Nephron progenitor cell (in vitro differentiated cells): ENCODE results near the gene ZNF462.

Experiments used
- DNase-seq: peaks from one replicate; pipeline ENCODE4 v3.0.0; 2021
- H3K27ac Mint-ChIP-seq: 2 replicates; pipeline ENCODE4 v1.8.0; 2021; ENCODE audit warnings: mild to moderate bottlenecking, moderate library complexity, mixed read lengths
- H3K27me3 Mint-ChIP-seq: 2 replicates; pipeline ENCODE4 v1.8.0; 2021; ENCODE audit warnings: mild to moderate bottlenecking, low read depth, mixed read lengths; ENCODE audit not compliant: poor library complexity
- H3K36me3 Mint-ChIP-seq: 2 replicates; pipeline ENCODE4 v1.8.0; 2021; ENCODE audit warnings: low read depth, mixed read lengths
- H3K4me1 Mint-ChIP-seq: 2 replicates; pipeline ENCODE4 v1.8.0; 2021; ENCODE audit warnings: mixed read lengths
- H3K4me3 Mint-ChIP-seq: 2 replicates; pipeline ENCODE4 v1.8.0; 2021; ENCODE audit warnings: mild to moderate bottlenecking, moderate library complexity, mixed read lengths
- H3K9me3 Mint-ChIP-seq: 2 replicates; pipeline ENCODE4 v1.8.0; 2021; ENCODE audit warnings: mild to moderate bottlenecking, moderate library complexity, mixed read lengths
- CTCF ChIP-seq: fragments of 200-600 bp; sonication (generic); IDR thresholded peaks from 2 replicates; pipeline ENCODE4 v1.5.0; 2021; ENCODE audit warnings: antibody characterized with exemption

ZNF462 gene

GRCh38 chr9:107042606-107043005 is 179.6 kb downstream of the ZNF462 start:
- Mint-ChIP-seq H3K36me3 (no peaks in the 10 kb centered on the region), H3K27me3 (peaks cover 6% of the 10 kb centered on the region), H3K9me3 (no peaks in the 10 kb centered on the region), H3K27ac (no peak overlapping the region), H3K4me3 (no peak overlapping the region), H3K4me1 (peaks cover 33% of the 10 kb centered on the region)
- no peak for DNase-seq
- no peak for TF ChIP-seq CTCF

GRCh38 chr9:107043886-107044285 is 180.9 kb downstream of the ZNF462 start:
- Mint-ChIP-seq H3K4me1 (peaks cover 40% of the 10 kb centered on the region), H3K9me3 (no peaks in the 10 kb centered on the region)
- no peak for TF ChIP-seq CTCF

GRCh38 chr9:107044872-107045271 is 181.9 kb downstream of the ZNF462 start:
- H3K4me1 Mint-ChIP-seq = peaks cover 37% of the 10 kb centered on the region
- H3K4me3 Mint-ChIP-seq = no peak overlapping the region
- no peak for DNase-seq
- TF ChIP-seq CTCF = no peak
- no peaks in the 10 kb centered on the region for H3K9me3 Mint-ChIP-seq
- H3K36me3 Mint-ChIP-seq = no peaks in the 10 kb centered on the region
- no peak overlapping the region for H3K27ac Mint-ChIP-seq
- no peaks in the 10 kb centered on the region for H3K27me3 Mint-ChIP-seq

More at GRCh38 chr9:107043886-107044285, 180.9 kb downstream of the ZNF462 start:
- no peak overlapping the region for H3K4me3 Mint-ChIP-seq
- no peak for DNase-seq
- H3K27me3 Mint-ChIP-seq = no peaks in the 10 kb centered on the region
- no peaks in the 10 kb centered on the region for H3K36me3 Mint-ChIP-seq
- peak overlapping the region; percentile 77 for H3K27ac Mint-ChIP-seq

- TF ChIP-seq CTCF = no peak
- H3K27ac Mint-ChIP-seq = no peak overlapping the region
- H3K9me3 Mint-ChIP-seq = no peaks in the 10 kb centered on the region
- H3K27me3 Mint-ChIP-seq = peaks cover 3% of the 10 kb centered on the region
- DNase-seq = no peak
- H3K36me3 Mint-ChIP-seq = no peaks in the 10 kb centered on the region
- no peak overlapping the region for H3K4me3 Mint-ChIP-seq
- peaks cover 31% of the 10 kb centered on the region for H3K4me1 Mint-ChIP-seq
Measured at GRCh38 chr9:107046692-107047091, 183.7 kb downstream of the ZNF462 start.

- DNase-seq = no peak
Measured at GRCh38 chr9:107049046-107049802, 186.3 kb downstream of the ZNF462 start.

More at GRCh38 chr9:107049046-107049802, 186.3 kb downstream of the ZNF462 start:
- TF ChIP-seq CTCF = no peak
- Mint-ChIP-seq H3K4me1 (peaks cover 21% of the 10 kb centered on the region), H3K36me3 (no peaks in the 10 kb centered on the region), H3K27ac (peak overlapping the region; percentile 44), H3K27me3 (peaks cover 3% of the 10 kb centered on the region), H3K9me3 (no peaks in the 10 kb centered on the region), H3K4me3 (no peak overlapping the region)
